Measurements from ENCODE around the gene ZNF609.
A peak's percentile ranks its signal among the peaks of the same experiment; 100 is the strongest.
"Not testable (repeated sequence)": the region's sequence is repeated elsewhere in the genome, so short reads cannot be mapped to it uniquely, and the experiment has no call there.

ZNF609 gene

GRCh38 chr15:64586984-64587383, 126.6 kb downstream of the ZNF609 start:
- no peak for DNase-seq

- no peak for DNase-seq
Observed at GRCh38 chr15:64589435-64590084, 129.2 kb downstream of the ZNF609 start.

GRCh38 chr15:64592845-64593244, 132.5 kb downstream of the ZNF609 start:
- not testable (repeated sequence) for DNase-seq

GRCh38 chr15:64596701-64597476, 136.5 kb downstream of the ZNF609 start:
- peak; percentile 70 to 82 for DNase-seq

GRCh38 chr15:64597477-64597822, 137.1 kb downstream of the ZNF609 start:
- DNase-seq, result peak in 1 of 2 experiments; percentile 82

GRCh38 chr15:64599226-64599625, 138.8 kb downstream of the ZNF609 start:
- DNase-seq, result no peak

GRCh38 chr15:64599716-64600115, 139.3 kb downstream of the ZNF609 start:
- DNase-seq, result no peak

GRCh38 chr15:64600794-64601193, 140.4 kb downstream of the ZNF609 start:
- DNase-seq, result no peak

- DNase-seq, result peak in 1 of 2 experiments; percentile 24
Observed at GRCh38 chr15:64604319-64604718, 143.9 kb downstream of the ZNF609 start.

- DNase-seq, result not testable (repeated sequence)
Observed at GRCh38 chr15:64607416-64607815, 147.0 kb downstream of the ZNF609 start.

GRCh38 chr15:64610257-64610919, 150.0 kb downstream of the ZNF609 start:
- no peak for DNase-seq

- DNase-seq, result no peak
Observed at GRCh38 chr15:64611085-64611725, 150.8 kb downstream of the ZNF609 start.

GRCh38 chr15:64614519-64614918, 154.1 kb downstream of the ZNF609 start:
- no peak for DNase-seq

GRCh38 chr15:64617727-64618126, 157.3 kb downstream of the ZNF609 start:
- DNase-seq, result no peak

GRCh38 chr15:64618138-64618537, 157.8 kb downstream of the ZNF609 start:
- no peak for DNase-seq

GRCh38 chr15:64618540-64618939, 158.2 kb downstream of the ZNF609 start:
- DNase-seq, result no peak

GRCh38 chr15:64619880-64620839, 159.8 kb downstream of the ZNF609 start:
- DNase-seq, result no peak

- no peak for DNase-seq
Observed at GRCh38 chr15:64621056-64621455, 160.7 kb downstream of the ZNF609 start.

- no peak for DNase-seq
Observed at GRCh38 chr15:64622410-64623260, 162.3 kb downstream of the ZNF609 start.

- DNase-seq, result no peak
Observed at GRCh38 chr15:64623347-64623996, 163.1 kb downstream of the ZNF609 start.

GRCh38 chr15:64624242-64624641, 163.9 kb downstream of the ZNF609 start:
- DNase-seq, result no peak

Data from NCI-H526 (cell line).